ENCODE results near the gene REPIN1.

Gene REPIN1

DNA sequence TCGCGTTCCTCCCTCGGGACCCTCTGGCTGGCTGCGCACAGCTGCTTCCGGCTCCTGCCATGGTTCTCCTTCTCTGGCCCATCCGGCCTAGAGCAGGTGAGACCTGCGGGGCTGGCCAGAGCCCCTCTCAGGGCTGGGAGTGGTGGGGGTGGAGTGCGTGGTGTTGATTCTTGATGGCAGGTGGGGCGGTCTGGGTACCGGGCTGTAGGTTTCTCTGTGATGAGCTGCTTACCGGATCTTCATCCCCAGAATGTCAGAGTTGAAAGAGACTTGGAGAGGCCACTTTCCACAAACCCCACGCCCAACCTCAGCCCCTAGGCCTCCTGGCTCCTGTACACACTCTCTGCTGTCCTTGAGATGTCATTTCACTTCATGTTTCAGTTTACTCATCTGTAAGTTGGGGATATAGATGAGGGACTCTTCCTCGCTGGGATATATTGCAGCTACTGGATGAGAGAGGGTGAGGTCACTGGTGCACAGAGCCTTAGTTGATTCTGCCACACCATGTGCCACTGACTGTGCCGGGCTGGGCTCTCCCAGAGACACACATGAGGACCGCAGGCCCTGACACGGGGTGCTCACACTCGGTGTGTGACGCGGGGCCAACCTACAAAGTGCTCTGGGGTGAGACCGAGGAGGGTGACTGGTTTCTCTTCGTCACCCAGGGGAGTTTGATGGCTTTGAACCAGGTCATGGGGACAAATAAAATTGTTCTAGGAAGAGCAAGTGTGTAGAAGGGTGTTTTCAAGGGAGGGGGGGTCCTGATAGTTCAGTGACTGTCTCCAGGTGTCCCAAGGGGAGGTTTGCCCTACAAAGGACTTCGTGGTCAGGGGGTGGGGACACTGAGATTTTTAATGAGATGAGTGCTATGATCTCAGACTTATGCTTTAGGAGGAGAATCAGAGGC is 40.0 kb downstream of the REPIN1 start:
- FAIRE-seq, result no peak

GRCh38 chr7:150409300-150410030 is 40.8 kb downstream of the REPIN1 start:
- no peak for FAIRE-seq

- no peak for FAIRE-seq
These were observed 41.5 kb downstream of the REPIN1 start for GRCh38 chr7:150410131-150410530.

- no peak for FAIRE-seq
These were observed 42.2 kb downstream of the REPIN1 start for GRCh38 chr7:150410680-150411346.

DNA sequence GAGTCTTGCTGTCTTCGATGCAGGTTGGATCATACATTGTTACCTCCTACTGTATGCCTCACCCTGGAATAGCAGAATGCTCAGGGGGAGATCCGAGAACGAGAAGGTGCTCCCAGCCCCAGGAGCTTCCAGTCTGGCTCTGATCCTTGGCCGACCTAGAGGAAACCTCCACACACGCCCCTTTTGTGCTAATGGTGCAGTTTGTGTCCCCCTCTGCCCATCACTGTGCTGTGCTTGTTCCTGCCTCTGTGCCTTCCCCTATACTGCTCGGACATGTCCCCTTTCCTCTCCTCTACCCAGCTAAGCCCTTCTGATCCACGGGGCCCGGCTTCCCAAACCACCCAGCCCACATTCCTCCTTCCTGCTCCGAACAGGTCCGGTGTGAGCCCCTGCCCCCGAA is 43.0 kb downstream of the REPIN1 start:
- FAIRE-seq, result no peak

- FAIRE-seq, result no peak
These were observed 43.4 kb downstream of the REPIN1 start for GRCh38 chr7:150412016-150412415.

DNA sequence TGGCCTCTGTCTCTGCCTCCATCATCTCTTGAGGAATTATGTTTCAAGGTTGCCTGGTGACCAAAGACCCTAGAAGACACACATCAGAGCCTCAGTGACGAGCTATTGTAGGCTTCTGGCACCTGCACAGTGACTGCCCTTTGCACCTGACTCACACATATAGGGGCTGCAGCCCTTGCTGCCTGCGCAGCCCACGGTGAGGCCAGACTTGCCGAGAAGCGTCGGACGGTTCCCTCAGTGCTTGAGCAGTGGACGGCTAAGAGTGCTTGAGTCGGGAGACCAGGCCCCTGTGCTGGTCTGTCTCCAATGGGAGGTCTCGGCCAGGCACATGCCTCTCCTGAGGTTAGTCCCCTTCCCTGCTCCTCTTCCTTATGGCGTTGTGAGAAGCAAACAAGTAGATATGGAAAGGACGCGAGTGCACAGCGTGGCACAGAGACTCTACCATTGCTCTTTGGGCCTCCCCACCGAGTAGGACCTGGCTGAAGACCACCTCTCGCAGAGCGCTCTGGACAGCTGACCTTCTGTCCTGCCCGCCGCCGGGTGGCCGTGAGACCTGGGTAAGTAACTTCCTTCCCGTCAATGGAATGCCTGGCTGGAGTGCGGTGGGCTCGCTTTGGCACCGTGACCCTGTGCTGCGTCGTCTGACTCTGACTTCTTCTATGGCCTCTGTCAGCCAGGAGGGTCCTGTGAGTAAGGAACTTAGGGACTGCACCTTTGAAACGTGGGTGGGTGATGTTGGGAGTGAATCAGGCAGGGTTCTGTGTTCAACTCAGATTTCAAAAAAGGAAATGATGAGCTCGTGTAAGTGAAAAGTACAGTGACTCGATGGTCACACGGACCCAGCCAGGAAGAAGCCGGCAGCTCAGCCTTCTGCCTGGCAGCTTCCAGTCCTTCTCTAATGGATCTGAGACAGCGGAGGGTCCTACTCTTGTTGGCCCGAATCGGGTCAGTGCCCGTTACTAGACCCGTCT is 44.2 kb downstream of the REPIN1 start:
- no peak for FAIRE-seq

GRCh38 chr7:150413640-150414081 is 45.0 kb downstream of the REPIN1 start:
- no peak for FAIRE-seq

DNA sequence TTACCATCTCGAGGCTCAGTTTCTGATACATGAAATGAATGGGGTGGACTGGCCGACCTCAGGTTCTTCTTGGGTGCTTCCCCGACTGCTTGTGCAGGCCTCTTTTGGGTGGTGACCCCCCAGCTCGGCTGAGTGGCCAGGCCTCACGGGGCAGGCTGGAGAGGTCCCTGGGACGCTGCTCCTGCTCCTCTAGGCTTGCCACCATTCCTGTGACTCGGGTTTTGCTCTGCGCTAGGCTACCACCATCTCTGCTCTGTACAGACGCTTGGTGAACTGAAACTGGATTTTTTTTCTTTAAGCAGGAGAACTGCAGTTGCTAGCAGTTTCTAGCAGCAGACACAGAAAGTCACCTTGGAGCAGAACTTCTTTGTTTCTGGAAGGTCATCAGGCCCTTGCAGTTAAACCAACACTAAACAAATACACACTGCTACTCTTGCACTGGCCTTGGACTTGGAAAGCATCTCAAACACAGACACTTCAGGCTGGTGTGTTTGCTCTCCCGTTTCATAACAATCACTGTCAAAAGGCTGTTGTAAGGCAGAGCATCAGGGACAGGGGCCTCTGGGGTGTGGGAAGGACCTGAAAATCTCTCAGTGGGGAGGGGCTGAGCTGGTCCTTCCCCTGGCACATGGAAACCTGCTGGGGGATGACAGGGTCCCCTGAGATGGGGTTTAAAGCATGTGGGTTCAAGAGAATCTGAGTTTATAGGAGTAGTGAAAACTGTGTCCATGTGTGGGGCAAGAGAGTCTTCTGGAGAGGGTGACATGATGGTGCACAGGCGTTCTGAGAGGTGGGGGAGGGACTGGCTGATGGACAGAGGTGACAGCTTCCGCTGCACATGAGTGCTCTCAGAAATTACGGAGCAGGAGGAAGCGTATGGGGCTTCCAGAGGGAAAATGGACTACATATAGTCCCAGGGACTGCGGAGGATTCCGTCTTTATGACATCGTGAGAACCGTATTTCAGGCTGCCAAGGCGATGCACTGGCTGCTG is 46.8 kb downstream of the REPIN1 start:
- FAIRE-seq, result no peak

GRCh38 chr7:150417239-150417638 is 48.6 kb downstream of the REPIN1 start:
- no peak for FAIRE-seq

DNA sequence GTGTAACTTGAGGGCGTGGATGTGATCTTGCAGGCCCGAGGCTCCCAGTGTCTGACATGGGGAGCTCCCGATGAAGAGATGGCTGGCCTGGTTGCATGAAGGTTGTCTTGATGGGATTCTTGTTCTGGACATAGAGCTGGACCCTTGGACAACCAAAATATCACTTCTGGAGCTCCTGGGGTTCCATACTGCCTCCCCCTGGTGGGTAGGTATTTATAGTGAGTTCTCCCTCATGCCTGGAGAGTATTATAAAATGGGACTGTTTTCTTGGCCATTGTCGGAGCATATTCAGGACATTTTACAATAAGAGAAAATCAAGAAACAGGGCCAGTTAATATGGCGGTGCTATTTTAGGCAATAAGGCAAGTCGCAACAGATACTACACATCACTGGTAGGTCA is 49.2 kb downstream of the REPIN1 start:
- no peak for FAIRE-seq

- FAIRE-seq, result no peak
These were observed 51.6 kb downstream of the REPIN1 start for GRCh38 chr7:150420242-150420641.

- no peak for FAIRE-seq
These were observed 52.5 kb downstream of the REPIN1 start for GRCh38 chr7:150420987-150421674.

DNA sequence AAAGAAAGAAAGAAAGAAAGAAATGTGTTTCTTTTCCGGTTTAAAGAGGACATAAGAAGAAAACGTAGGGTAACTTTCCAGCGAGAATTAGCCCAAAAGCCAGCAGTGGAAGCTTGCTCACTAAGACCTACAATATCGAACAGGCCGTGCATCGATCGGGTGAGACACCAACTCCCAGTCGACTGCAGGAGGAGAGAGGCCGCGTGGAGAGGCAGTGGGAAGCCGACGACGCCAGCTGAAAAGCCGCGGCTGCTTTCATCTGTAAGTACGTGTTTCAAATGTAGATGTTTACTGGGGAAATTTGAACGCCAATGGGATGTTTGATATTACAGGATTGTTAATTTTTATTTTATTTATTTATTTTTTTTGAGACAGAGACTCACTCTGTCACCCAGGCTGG is 53.2 kb downstream of the REPIN1 start:
- no peak for FAIRE-seq
